Measurements from ENCODE around the gene ASB11. TPM values are rescaled to one million over a fixed set of nuclear protein-coding genes. Genes with fewer than 3 reads are reported as not detected.

ASB11 gene
- total RNA-seq, 1 experiment from 2014 or later = not detected

Other genes starting within 250 kb of the ASB11 start
- 16.1 and 17.5 TPM in 2 replicates for gene ASB9, start 45.6 kb downstream of the ASB11 start, total RNA-seq (2014; rRNA removed; shearing (Covaris generic))
- 9.9 and 10.9 TPM in 2 replicates for gene PIGA, start 19.9 kb upstream of the ASB11 start, total RNA-seq (2014; rRNA removed; shearing (Covaris generic))
- 0.23 and 0.86 TPM in 2 replicates for gene VEGFD, start 68.8 kb upstream of the ASB11 start, total RNA-seq (2014; rRNA removed; shearing (Covaris generic))
- 117 and 126 TPM in 2 replicates for gene PIR, start 177.7 kb upstream of the ASB11 start, total RNA-seq (2014; rRNA removed; shearing (Covaris generic))
- gene BMX, start 185.2 kb upstream of the ASB11 start, total RNA-seq (2014; rRNA removed; shearing (Covaris generic)) = not detected in 2 replicates

Data from H4 (cell line).